ENCODE data around the gene USP47.

GRCh38 chr11:11975201-11976092 lies 133.7 kb downstream of the USP47 start:
- TF ChIP-seq, protein P1, sequence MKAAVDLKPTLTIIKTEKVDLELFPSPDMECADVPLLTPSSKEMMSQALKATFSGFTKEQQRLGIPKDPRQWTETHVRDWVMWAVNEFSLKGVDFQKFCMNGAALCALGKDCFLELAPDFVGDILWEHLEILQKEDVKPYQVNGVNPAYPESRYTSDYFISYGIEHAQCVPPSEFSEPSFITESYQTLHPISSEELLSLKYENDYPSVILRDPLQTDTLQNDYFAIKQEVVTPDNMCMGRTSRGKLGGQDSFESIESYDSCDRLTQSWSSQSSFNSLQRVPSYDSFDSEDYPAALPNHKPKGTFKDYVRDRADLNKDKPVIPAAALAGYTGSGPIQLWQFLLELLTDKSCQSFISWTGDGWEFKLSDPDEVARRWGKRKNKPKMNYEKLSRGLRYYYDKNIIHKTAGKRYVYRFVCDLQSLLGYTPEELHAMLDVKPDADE (IDR thresholded peaks at IDR 0.05) = no peak
- TF ChIP-seq, protein P2, sequence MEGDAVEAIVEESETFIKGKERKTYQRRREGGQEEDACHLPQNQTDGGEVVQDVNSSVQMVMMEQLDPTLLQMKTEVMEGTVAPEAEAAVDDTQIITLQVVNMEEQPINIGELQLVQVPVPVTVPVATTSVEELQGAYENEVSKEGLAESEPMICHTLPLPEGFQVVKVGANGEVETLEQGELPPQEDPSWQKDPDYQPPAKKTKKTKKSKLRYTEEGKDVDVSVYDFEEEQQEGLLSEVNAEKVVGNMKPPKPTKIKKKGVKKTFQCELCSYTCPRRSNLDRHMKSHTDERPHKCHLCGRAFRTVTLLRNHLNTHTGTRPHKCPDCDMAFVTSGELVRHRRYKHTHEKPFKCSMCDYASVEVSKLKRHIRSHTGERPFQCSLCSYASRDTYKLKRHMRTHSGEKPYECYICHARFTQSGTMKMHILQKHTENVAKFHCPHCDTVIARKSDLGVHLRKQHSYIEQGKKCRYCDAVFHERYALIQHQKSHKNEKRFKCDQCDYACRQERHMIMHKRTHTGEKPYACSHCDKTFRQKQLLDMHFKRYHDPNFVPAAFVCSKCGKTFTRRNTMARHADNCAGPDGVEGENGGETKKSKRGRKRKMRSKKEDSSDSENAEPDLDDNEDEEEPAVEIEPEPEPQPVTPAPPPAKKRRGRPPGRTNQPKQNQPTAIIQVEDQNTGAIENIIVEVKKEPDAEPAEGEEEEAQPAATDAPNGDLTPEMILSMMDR (conservative IDR thresholded peaks at IDR 0.05; ENCODE audit: low read depth in 2 of 2) = no peak
- TF ChIP-seq CREB1 (CRISPR knock-in tag; IDR thresholded peaks at IDR 0.05; ENCODE audit: low read depth) = no peak
- no peak for TF ChIP-seq EZH2phosphoT487 (IDR thresholded peaks at IDR 0.05; ENCODE audit: unreplicated experiment)
- no peak for TF ChIP-seq JUNB (IDR thresholded peaks at IDR 0.05; ENCODE audit: unreplicated experiment)
- no peak for TF ChIP-seq REST (IDR thresholded peaks at IDR 0.05; ENCODE audit: unreplicated experiment)
- no peak for TF ChIP-seq EZH2 (IDR thresholded peaks at IDR 0.05; ENCODE audit: low read depth, unreplicated experiment)
- TF ChIP-seq POLR2AphosphoS5 (IDR thresholded peaks at IDR 0.05; ENCODE audit: low read depth) = no peak
